SK-N-MC (cell line): Measurements from ENCODE around the gene SLC9A5.

Experiments
- EZH2 ChIP-seq: fragments of 200-600 bp; sonication (generic); IDR thresholded peaks from one replicate; pipeline ENCODE4 v1.6.1; 2017; ENCODE audit warnings: antibody characterized with exemption
- POLR2AphosphoS5 ChIP-seq: IDR thresholded peaks from 2 replicates; pipeline ENCODE4 v1.6.1; 2012; ENCODE audit warnings: mild to moderate bottlenecking, low read depth, low read length, borderline replicate concordance

GRCh38 chr16:67259705-67260104, 10.9 kb downstream of the SLC9A5 start:
- TF ChIP-seq POLR2AphosphoS5 (no peak), EZH2 (no peak)
